Stimulated activated CD4-positive, alpha-beta T cell treated with anti-CD3 and anti-CD28 coated beads, Interleukin-2, amount 100 ng/mL, for 24 hours (primary cell): Measurements from ENCODE around the gene PRKRA.
"Not testable (repeated sequence)": the region's sequence is repeated elsewhere in the genome, so short reads cannot be mapped to it uniquely, and the experiment has no call there.

Experiments used
- DNase-seq, 2 donors: peaks; one replicate each; pipeline ENCODE4 v3.0.0-alpha.2; 2020

Gene PRKRA

DNA sequence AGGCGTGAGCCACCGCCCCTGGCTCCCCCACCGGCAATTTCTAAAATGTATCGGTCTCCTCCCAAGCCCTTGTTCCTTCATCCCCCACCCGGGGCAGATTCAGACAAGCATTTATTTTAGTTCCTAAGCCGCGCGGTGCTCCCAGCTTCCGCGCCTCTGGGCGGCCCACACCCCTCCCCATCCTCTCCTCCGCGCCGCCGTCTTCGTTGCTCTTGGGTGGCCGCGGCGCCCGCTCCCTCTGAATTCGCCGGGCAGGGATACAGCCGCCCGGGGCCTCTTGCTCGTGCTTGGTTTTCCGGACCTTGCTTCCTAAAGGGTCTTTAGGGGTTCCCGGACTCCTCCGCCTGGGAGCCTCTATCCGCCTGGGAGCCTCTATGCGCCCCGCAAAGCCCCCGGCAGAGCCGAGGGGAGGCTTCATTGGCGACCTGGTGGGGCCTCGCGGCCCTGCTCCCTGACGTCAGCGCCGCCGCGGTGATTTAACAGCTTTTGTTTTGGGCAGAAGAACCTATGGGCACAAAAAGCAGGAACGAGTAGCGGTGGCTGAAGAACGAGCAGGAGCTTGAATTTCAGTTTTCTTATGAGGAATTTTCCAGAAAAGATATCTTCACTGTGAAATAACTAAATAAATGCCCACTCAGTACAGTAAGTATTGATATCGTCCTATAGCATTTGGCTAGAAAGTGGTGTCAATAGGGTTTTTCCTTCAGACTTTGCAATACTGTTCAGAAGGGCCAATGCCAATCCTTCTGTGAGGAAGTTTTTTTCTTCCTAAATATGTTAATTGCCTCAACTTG lies 37.3 kb downstream of the PRKRA start:
- peak; percentile 75 to 83 for DNase-seq

DNA sequence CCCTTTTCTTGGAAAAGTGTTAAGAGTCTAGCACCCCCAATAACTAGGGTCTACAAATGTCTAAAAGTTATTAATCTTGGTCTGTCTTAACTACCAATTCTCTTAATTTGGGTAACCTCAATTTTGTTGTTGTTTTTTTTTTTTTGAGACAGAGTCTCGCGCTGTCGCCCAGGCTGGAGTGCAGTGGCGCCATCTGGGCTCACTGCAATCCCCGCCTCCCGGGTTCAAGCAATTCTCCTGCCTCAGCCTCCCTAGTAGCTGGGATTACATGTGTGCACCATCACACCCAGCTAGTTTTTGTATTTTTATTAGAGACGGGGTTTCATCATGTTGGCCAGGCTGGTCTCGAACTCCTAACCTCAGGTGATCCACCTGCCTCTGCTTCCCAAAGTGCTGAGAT lies 38.5 kb downstream of the PRKRA start:
- not testable (repeated sequence) for DNase-seq

DNA sequence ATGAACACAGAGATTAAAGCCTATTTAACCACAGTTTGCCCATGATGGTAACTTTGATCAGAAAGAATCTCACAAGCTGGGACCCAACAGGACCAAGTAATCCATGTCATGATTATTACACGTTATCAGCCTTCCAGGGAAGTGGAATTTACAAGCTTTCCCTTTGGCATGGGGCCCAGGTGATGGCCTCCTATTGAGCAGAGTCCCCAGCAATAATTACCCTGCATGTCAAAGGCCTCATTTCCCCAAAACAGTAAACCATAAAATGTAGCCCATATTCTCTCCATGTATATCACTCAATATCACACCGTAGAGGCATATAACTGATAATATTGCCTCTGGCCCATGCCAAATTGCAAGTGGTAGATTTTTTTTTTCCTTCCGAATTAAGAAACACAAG lies 38.9 kb downstream of the PRKRA start:
- no peak for DNase-seq

- DNase-seq, result no peak
Measured at GRCh38 chr2:178409261-178409660, 41.7 kb downstream of the PRKRA start.

DNA sequence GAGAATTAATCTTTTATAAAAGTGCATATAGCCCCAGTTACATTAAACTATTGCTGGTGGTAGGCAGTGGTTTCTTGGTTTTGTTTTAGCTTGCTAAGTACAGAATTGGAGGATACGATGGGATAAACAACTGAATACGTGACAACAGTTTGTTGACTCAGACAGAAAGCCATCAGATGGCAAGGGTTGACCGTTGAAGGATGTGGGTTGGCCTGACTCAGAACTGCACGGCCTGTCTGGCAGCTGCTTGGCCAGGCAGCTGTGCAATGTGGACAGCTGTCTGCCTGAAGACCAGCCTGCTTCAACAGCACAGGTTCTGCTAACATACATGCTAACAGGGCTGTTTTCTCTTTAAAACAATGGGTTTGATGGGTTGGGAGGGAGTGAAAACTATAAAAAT lies 46.6 kb downstream of the PRKRA start:
- DNase-seq, result no peak

GRCh38 chr2:178403671-178404306 lies 47.2 kb downstream of the PRKRA start:
- no peak for DNase-seq

GRCh38 chr2:178401994-178402437 lies 49.0 kb downstream of the PRKRA start:
- DNase-seq, result no peak

DNA sequence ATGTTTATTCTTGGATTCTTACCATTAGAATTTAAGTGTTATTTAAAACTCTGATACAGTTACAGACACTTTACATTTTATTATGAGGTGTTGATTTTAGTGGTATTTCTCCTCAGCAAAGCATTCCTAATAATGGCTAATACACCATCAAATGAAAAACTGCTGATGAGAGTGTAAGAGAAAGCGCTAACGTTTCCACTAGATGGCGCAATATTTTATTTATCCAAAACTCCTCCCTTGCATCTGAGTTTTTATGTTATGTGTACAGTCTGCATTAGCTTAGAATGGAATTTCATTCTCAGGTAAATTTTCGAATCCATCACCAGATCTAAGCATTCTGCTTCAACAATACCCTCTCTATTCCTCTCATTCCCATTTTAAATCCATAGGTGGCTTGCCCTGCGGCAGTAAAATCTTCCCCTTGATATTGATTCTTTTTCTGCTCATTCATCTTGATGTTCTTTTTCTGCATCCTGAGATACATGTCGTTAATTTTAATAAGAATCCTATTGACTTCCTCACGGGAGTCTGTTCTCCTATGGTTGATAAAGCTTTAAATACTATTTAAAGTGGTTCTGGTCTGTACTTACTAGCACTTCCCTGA lies 53.9 kb downstream of the PRKRA start:
- no peak for DNase-seq

DNA sequence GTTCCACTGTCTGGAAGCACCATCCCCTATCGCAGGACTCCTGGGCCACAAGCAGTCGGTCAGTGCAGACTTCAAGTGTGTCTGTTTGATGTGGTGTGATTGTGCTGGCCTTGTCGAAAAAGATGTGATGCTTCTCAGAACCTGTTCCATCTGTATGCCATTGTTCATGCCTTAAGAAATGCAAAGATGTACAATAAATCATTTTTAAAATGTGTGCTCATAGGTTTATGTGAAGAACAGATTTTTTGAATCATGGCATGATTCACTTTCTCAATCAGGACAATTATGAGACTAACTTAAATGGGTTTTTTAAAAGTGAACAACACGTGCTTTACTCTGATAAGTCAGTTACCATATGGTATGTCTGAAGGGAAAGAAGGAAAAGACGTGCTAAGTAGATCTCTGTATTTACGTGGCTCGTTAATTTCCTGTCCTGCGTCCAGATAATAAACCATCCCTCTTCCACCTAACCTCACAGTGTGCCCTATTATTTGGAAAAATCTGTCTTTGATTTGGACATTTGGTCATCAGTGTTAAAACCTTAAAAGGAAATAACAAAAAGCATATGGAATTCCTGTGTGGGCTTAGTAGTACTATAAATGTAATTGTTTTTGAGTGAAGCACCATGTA lies 54.9 kb downstream of the PRKRA start:
- DNase-seq, result no peak

DNA sequence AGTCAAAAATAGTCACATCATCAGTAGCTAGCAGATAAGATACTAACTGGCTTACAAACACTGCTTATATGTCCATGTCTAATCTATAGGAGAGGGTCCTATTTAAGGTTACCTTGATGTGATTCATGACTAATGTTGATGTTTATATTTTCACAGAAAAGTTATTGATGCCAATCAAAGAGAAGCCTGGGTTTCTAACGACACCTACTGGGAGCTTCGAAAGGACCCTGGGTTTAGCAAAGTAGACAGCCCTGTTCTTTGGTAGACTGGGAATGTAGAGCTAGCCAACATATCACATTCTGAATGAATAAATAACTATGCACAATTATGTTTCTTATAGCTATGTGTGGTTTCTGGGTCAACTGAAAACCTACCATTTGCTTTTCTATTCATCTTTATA lies 55.7 kb downstream of the PRKRA start:
- DNase-seq, result no peak

- DNase-seq, result no peak
Measured at GRCh38 chr2:178394859-178395258, 56.1 kb downstream of the PRKRA start.

GRCh38 chr2:178392215-178392614 lies 58.8 kb downstream of the PRKRA start:
- DNase-seq, result no peak

DNA sequence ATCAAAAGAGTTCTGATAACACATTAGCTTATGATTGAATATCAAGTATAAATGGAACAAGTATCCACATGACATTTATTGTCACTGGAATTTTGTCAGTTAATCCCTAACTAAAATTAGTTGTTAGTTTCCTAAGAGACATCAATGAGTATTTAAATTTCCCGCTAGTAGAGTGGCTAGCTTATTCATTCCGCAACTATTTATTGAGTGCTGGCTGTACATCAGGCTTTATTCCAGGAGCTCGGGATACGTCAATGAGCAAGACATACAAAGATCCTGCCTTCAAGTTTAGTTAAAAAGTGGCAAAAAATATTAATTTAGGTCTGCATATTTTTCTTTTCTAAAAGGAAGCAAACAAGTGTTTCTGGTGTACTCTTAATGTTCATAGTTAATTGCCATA lies 59.3 kb downstream of the PRKRA start:
- no peak for DNase-seq

DNA sequence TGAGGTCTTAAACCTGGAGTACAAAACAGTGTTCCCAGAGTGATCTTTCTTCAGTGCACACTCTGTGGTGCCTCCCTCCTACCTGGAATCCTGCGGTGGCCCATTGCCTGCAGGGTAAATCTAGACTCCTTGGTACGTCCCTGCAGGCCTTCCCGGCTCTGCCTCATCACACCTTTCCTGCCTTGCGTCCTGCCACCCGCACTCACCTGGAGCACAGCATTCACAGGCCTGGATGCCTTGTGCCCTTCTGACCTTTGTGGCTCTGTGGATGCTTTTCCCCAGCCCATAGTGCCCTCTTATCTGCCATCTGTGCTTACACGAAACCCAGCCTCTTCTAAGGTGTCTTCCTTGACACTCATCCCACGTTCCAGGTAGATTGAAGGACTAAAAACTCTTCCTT lies 62.7 kb downstream of the PRKRA start:
- no peak for DNase-seq

- no peak for DNase-seq
Measured at GRCh38 chr2:178386986-178387597, 63.9 kb downstream of the PRKRA start.

DNA sequence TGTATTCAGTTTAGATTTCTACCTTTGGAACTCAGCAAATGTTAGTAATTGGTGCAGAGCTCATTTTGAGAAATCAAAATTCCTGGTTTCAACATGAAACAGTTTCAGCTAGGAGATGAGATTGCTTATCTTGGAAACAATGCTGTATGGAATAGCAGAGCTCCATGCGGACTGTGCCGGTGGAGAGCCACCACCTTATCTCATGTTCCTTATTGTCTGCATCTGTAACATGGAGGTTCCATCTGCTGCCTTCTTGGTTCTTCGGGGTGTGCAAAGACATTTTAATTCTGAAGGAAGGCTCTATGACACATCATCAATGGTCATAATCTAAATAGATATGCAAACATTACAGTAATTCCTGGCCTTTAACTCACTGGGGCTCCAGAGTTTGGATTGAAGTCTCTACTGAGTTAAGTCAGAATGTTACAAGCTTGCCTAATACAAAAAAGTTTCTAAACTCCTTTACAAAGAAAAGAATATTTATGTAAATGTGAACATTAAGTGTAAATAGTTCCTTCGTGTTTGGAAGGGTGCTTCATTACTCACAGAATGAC lies 65.3 kb downstream of the PRKRA start:
- no peak for DNase-seq

- no peak for DNase-seq
Measured at GRCh38 chr2:178383718-178384117, 67.3 kb downstream of the PRKRA start.
